Adrenal gland (tissue), 5 donors: ENCODE measurements around the gene APCDD1L.

Experiments used
- CTCF ChIP-seq, 6 experiments: fragments of 450-650 bp in 4 of 6; fragments of 200-600 bp in 2 of 6; sonication (generic) in 1 of 6; IDR thresholded peaks; 1 replicate in 5 of 6; 2 replicates in 1 of 6; pipeline versions ENCODE4 v1.5.1 to v1.8.0; 2016 to 2021; ENCODE audit warnings: antibody characterized with exemption in 6 of 6, mild to moderate bottlenecking in 2 of 6, moderate library complexity in 1 of 6
- POLR2A ChIP-seq, 2 donors: fragments of 450-650 bp; IDR thresholded peaks; one replicate each; pipeline ENCODE4 v1.6.1; 2017; ENCODE audit warnings: antibody characterized with exemption in 2 of 2, mild to moderate bottlenecking in 2 of 2, moderate library complexity in 1 of 2
- donor health status: DM: no; HTN: no; CAD: no.

- TF ChIP-seq CTCF (IDR thresholded peaks at IDR 0.05) (no peak), POLR2A (IDR thresholded peaks at IDR 0.05) (no peak)
Measured at GRCh38 chr20:58511861-58512260, 3.3 kb downstream of the APCDD1L start.
